ENCODE results near the gene AHCYL2. TPM values are rescaled to one million over a fixed set of nuclear protein-coding genes. Genes with fewer than 3 reads are reported as not detected.
"Not testable (repeated sequence)": the region's sequence is repeated elsewhere in the genome, so short reads cannot be mapped to it uniquely, and the experiment has no call there.

The AHCYL2 gene
- total RNA-seq, 4 donors from 2014 or later = 22.7 to 41.0 (median 35.7) TPM

- Histone ChIP-seq H3K27ac (peak overlapping the region; percentile 5 to 87 (median 67)), H3K27me3 (no peaks in the 10 kb centered on the region), H3K9me3 (no peaks in the 10 kb centered on the region), H3K36me3 (no peaks in the 10 kb centered on the region), H3K4me1 (peaks cover 30 to 59% of the 10 kb centered on the region in 2 donors), H3K4me3 (no peak overlapping the region)
- TF ChIP-seq CTCF (IDR thresholded peaks at IDR 0.05 in 4 of 5, conservative IDR thresholded peaks at IDR 0.05 in 1 of 5) = no peak
- no peak for TF ChIP-seq POLR2A (IDR thresholded peaks at IDR 0.05)
- ATAC-seq = no peak
- intact Hi-C loops (cut with DNase I; ENCODE audit: low total_unique reads) (no loop called here), in situ Hi-C loops (cut with MboI; ENCODE audit: low sequenced_read_pairs in 4 of 4) (no loop called here)
- no peak for DNase-seq
Observed at GRCh38 chr7:129438281-129438838, 213.5 kb downstream of the AHCYL2 start.

- Histone ChIP-seq H3K27ac (peak overlapping the region; percentile 5 to 87 (median 67)), H3K4me1 (peaks cover 32 to 62% of the 10 kb centered on the region in 2 donors), H3K4me3 (no peak overlapping the region), H3K27me3 (no peaks in the 10 kb centered on the region), H3K36me3 (no peaks in the 10 kb centered on the region), H3K9me3 (no peaks in the 10 kb centered on the region)
- TF ChIP-seq CTCF (IDR thresholded peaks at IDR 0.05 in 4 of 5, conservative IDR thresholded peaks at IDR 0.05 in 1 of 5) (no peak), POLR2A (IDR thresholded peaks at IDR 0.05) (no peak)
- intact Hi-C loops (cut with DNase I; ENCODE audit: low total_unique reads) = no loop called here
- in situ Hi-C loops (cut with MboI; ENCODE audit: low sequenced_read_pairs in 4 of 4) = no loop called here
- no peak for DNase-seq
- peak; percentile 47 to 74 for ATAC-seq
Observed at GRCh38 chr7:129438839-129439651, 214.2 kb downstream of the AHCYL2 start.

GRCh38 chr7:129439963-129440625 lies 215.3 kb downstream of the AHCYL2 start:
- Histone ChIP-seq H3K9me3 (no peaks in the 10 kb centered on the region), H3K4me3 (no peak overlapping the region), H3K36me3 (peaks cover 0 to 5% of the 10 kb centered on the region in 2 donors), H3K27me3 (no peaks in the 10 kb centered on the region), H3K27ac (peak overlapping the region; percentile 5 to 87 (median 67)), H3K4me1 (peaks cover 36 to 64% of the 10 kb centered on the region in 2 donors)
- DNase-seq (no peak), ATAC-seq (no peak)
- in situ Hi-C loops (cut with MboI; ENCODE audit: low sequenced_read_pairs in 4 of 4) = no loop called here
- intact Hi-C loops (cut with DNase I; ENCODE audit: low total_unique reads) = no loop called here
- TF ChIP-seq CTCF (IDR thresholded peaks at IDR 0.05 in 4 of 5, conservative IDR thresholded peaks at IDR 0.05 in 1 of 5) = no peak
- TF ChIP-seq POLR2A (IDR thresholded peaks at IDR 0.05) = no peak

- no peaks in the 10 kb centered on the region for H3K27me3 ChIP-seq
- in situ Hi-C loops (cut with MboI; ENCODE audit: low sequenced_read_pairs in 4 of 4) (no loop called here), intact Hi-C loops (cut with DNase I; ENCODE audit: low total_unique reads) (no loop called here)
- TF ChIP-seq POLR2A (IDR thresholded peaks at IDR 0.05) = no peak
- no peak for TF ChIP-seq CTCF (IDR thresholded peaks at IDR 0.05 in 4 of 5, conservative IDR thresholded peaks at IDR 0.05 in 1 of 5)
- peak; percentile 43 to 52 for DNase-seq
- no peak overlapping the region for H3K4me3 ChIP-seq
- H3K36me3 ChIP-seq = peaks cover 0 to 16% of the 10 kb centered on the region in 2 donors
- H3K9me3 ChIP-seq = no peaks in the 10 kb centered on the region
- peak; percentile 83 to 91 for ATAC-seq
- H3K27ac ChIP-seq = peak overlapping the region; percentile 50 to 67 (median 57)
- peaks cover 30 to 40% of the 10 kb centered on the region in 2 donors for H3K4me1 ChIP-seq
Observed at GRCh38 chr7:129443612-129444011, 218.8 kb downstream of the AHCYL2 start.

- H3K9me3 ChIP-seq; H3K27me3 ChIP-seq; ATAC-seq; in situ Hi-C loops (cut with MboI; ENCODE audit: low sequenced_read_pairs in 4 of 4); H3K4me3 ChIP-seq; intact Hi-C loops (cut with DNase I; ENCODE audit: low total_unique reads); DNase-seq: not testable (repeated sequence)
- peak overlapping the region in 1 of 4 donors; percentile 64 for H3K27ac ChIP-seq
- peaks cover 26 to 30% of the 10 kb centered on the region in 2 donors for H3K4me1 ChIP-seq
- H3K36me3 ChIP-seq = peaks cover 0 to 24% of the 10 kb centered on the region in 2 donors
Observed at GRCh38 chr7:129444776-129445175, 219.9 kb downstream of the AHCYL2 start.

GRCh38 chr7:129446925-129447324 lies 222.1 kb downstream of the AHCYL2 start:
- DNase-seq = peak in 1 of 2 donors; percentile 24
- Histone ChIP-seq H3K4me1 (peaks cover 18 to 24% of the 10 kb centered on the region in 2 donors), H3K36me3 (peaks cover 0 to 41% of the 10 kb centered on the region in 2 donors)
- in situ Hi-C loops (cut with MboI; ENCODE audit: low sequenced_read_pairs in 4 of 4); H3K9me3 ChIP-seq; H3K27ac ChIP-seq; H3K27me3 ChIP-seq; H3K4me3 ChIP-seq; intact Hi-C loops (cut with DNase I; ENCODE audit: low total_unique reads); ATAC-seq: not testable (repeated sequence)

- H3K27me3 ChIP-seq; in situ Hi-C loops (cut with MboI; ENCODE audit: low sequenced_read_pairs in 4 of 4); intact Hi-C loops (cut with DNase I; ENCODE audit: low total_unique reads); H3K4me3 ChIP-seq; H3K27ac ChIP-seq; H3K9me3 ChIP-seq; DNase-seq; ATAC-seq: not testable (repeated sequence)
- peaks cover 18 to 19% of the 10 kb centered on the region in 2 donors for H3K4me1 ChIP-seq
- H3K36me3 ChIP-seq = peaks cover 0 to 46% of the 10 kb centered on the region in 2 donors
Observed at GRCh38 chr7:129447445-129447844, 222.6 kb downstream of the AHCYL2 start.

Data from gastrocnemius medialis (tissue), 4 donors.